ENCODE measurements around the gene PLCE1.

- TF ChIP-seq FOS (IDR thresholded peaks at IDR 0.05; ENCODE audit: low read depth, low read length) (no peak), CTCF (conservative IDR thresholded peaks at IDR 0.05; ENCODE audit: low read depth, low read length) (no peak)
Measured at GRCh38 chr10:93954299-93954698, 39.4 kb upstream of the PLCE1 start.
